HS-27A (cell line): ENCODE results near the gene SNTG2.

Experiments
- DNase-seq: peaks from one replicate; pipeline ENCODE4 v3.0.0-alpha.2; 2012; ENCODE audit warnings: low read depth, missing footprints

The SNTG2 gene

GRCh38 chr2:926896-927295 is 23.8 kb upstream of the SNTG2 start:
- no peak for DNase-seq

DNA sequence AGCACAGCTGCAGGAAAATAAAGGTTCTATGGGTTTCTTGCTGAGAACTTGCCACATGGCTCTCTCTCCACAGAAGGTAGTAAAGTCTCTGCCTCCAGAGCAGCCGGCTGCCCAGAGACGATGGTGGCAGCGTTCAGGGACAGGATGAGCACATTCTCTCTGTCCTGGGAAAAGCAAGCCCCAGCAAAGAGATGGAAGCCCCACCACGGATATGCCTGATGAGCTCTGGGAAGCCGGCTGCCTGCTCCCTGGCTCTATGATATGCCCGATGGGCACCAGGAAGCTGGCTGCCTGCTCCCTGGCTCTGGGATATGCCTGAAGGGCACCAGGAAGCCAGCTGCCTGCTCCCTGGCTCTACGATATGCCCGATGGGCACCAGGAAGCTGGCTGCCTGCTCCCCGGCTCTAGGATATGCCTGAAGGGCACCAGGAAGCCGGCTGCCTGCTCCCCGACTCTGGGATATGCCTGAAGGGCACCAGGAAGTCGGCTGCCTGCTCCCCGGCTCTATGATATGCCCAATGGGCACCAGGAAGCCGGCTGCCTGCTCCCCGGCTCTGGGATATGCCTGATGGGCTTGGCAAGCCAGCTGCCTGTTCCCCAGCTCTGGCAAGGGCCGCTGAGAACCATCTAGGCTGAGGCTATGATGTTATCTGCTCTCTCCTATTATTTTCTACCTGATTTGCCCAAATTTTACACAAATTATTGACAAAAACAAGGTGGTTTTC is 21.5 kb upstream of the SNTG2 start:
- DNase-seq, result no peak

DNA sequence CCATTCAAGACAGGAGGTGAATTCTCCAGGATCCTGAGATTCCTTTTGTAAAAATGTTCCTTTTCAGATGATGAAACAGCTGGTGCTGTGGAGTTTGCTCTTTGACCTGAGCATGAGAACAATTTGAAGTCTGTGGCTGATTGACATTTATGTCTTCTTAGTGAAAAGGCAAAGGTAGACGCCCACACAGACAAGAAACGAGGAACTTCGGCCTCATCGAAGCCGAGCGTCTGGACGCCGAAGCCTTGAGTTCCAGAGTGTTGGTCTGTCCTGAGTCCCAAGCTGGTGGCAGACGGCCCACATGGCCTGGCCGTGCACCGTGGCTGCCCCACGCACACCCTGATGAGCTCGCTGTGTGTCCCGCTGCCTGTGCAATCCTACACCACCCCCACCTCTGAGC is 20.7 kb upstream of the SNTG2 start:
- DNase-seq, result no peak

GRCh38 chr2:930935-931334 is 19.7 kb upstream of the SNTG2 start:
- no peak for DNase-seq

- DNase-seq, result no peak
Measured at GRCh38 chr2:932320-933115, 18.1 kb upstream of the SNTG2 start.

DNA sequence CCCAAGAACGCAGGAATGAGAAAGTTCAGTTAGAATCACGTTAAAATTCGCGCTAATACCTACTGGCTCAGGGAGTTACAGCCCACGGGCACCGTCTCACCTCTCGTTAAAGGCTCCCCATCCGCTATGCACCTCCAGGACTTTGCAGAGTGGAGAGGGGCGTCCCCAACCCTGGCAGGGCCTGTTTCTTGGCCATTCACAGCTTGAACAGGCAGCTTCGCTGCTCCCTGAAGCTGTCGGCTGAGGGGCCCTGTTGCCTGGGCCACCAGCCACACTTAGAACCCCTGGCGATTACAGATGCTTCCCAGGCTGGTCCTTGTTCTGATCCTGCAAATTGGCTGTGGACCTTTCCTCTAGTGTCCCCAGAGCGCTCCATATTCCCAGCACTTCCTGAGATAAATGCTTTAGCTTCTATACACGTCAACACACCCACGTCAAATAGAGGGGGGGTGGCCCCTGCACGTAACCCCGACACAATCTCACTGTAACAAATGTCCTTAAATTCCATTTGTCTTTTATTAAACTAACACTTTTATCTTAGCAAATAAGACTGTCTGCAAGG is 16.8 kb upstream of the SNTG2 start:
- DNase-seq, result no peak

GRCh38 chr2:937530-937929 is 13.1 kb upstream of the SNTG2 start:
- DNase-seq, result no peak

DNA sequence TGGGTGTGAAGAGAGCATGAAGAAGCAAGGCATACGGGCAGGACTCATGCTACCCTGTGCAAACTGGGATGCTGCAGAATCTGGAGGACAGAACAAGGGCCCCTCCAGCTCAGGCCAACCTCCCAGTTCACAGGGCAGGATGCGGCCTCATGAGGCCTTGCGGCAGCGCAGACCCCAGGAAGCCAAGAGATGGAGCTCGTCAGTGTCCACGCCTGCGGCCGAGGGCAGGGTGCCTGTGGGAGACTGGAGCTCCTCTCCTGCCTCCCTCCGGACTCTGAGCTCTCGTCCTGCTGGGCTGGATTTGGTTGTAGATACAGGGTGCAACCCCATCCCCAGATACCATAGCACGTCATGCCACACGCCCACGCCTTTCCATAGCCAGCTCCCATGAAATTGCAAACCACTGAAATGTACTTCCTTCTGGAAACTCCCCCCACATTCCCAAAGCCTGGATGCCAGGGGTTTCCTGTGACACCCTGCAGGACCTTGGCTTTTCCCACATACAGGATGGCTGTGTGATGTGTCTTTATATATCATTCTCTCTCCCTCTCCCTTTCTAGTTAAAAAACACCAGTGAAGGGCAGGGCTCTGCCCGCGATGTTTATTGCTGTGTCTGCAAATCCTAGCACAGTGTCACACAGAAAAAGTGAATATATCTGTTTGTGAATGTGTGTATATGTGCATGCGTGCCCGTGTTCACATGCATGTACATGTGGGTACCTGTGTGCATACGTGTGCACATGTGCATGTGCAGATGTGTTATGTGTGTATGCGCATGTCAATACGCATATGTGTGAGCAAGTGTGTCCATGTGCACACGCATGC is 12.3 kb upstream of the SNTG2 start:
- no peak for DNase-seq

DNA sequence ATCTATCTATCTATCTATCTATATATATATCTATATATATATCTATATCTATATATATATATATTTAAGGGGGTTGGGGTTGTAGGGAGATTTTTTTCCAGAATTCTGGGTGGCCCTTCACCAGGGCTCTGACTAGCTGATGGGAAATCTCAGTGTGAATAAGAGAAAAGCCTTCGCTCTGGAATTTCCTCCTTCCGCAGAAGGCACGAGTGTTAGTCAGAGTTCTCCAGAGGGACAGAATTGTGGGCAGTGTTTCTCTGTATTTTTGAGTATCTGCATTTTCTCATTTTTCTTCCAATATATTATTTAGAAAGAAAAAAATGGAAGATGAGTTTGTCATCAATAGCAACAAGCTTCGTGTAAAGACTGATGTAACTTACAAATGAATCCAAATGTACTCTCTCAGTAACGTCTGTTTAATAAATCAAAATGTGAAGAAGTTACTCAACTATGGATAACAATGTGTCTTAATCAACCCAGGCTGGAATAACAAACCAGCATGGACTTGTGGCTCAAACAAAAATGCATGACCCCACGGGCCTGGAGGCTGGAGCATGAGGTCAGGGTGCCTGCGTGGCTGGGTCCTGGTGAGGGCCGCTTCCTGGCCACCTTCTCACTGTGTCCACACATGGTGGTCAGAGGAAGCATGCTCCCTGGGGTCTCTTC is 10.6 kb upstream of the SNTG2 start:
- no peak for DNase-seq

GRCh38 chr2:941871-942270 is 8.8 kb upstream of the SNTG2 start:
- no peak for DNase-seq

DNA sequence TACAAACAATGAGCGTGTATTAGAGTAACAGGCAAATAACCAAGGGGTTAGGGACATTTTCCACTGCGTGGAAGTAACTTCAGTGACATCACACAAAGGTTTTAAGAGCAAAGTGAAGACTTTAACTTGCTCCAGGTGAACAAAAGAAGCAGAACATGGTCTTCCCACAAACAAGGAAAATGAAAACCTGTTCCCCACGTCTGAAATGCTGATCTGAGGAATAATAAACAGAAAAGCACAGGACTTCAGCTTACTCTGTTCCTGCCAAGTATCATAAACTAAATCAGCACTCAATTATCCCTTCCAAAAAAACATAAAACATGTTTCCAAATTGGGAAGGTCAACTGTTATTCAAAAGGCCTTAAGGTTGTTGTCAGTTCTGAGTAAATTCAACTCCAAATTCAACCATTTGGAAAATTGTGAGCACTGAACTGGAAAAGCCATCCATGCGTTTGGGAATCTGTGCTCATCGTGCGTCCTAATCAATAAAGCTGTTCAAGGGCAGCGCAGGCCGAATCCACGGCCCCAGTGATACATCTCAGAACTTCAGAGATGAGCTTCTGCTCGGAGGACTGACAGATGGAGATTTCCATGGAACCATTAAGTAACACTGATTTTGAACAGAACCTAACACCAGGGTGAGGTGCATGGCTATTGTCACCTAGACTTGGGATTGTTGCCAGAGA is 7.7 kb upstream of the SNTG2 start:
- DNase-seq, result no peak

DNA sequence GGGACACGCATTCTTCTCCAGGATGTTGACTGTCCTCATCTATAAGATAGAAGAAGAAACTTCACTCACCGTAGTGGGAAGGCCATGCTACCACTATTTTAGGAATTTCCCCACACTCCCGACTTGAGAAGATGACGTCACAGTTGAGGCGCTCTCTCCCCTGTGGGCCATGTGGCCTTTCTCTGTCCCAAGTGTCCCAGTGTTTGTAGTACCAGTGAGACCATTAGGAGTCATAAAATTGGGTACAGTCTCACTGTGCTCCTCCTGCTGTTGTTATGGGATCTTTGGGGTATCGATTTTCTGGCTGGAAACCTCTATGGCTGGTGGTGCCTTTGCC is 7.2 kb upstream of the SNTG2 start:
- no peak for DNase-seq

DNA sequence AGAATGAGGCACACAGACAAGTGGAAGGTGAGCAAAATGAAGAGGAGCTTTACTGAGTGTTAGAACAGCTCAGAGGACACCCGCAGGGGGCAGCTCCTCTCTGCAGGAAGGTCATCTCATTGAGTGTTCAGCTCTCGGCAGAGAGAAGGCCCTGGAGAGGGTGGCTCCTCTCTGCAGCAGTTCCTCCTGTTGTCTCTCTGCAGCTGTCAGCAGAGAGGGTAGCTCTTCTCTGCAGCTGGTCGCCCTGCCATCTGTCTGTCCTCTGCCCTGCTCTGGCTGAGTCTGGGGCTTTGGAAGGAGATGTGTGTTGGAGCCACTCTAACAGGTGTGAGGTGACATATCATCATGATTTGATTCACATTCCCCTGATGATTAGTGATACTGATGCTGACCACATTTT is 6.8 kb upstream of the SNTG2 start:
- DNase-seq, result no peak

GRCh38 chr2:944693-945092 is 6.0 kb upstream of the SNTG2 start:
- DNase-seq, result no peak

DNA sequence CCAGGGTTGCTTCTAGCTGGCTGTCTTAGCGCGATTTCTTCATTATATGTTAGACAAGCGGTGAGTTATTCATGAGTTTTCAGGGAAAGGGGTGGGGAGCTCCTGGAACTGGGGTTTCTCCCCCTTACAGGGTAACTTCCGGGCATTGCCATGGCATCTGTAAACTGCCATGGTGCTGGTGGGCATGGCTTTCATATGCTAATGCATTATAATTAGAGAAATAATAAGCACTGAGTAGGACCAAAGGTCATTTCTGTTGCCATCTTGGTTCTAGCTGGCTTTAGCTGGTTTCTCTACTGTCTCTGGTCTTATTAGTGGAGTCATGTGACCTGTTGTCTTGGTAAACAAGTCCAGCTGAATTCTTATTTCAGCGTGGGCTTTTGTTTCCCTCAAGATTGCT is 5.5 kb upstream of the SNTG2 start:
- no peak for DNase-seq

DNA sequence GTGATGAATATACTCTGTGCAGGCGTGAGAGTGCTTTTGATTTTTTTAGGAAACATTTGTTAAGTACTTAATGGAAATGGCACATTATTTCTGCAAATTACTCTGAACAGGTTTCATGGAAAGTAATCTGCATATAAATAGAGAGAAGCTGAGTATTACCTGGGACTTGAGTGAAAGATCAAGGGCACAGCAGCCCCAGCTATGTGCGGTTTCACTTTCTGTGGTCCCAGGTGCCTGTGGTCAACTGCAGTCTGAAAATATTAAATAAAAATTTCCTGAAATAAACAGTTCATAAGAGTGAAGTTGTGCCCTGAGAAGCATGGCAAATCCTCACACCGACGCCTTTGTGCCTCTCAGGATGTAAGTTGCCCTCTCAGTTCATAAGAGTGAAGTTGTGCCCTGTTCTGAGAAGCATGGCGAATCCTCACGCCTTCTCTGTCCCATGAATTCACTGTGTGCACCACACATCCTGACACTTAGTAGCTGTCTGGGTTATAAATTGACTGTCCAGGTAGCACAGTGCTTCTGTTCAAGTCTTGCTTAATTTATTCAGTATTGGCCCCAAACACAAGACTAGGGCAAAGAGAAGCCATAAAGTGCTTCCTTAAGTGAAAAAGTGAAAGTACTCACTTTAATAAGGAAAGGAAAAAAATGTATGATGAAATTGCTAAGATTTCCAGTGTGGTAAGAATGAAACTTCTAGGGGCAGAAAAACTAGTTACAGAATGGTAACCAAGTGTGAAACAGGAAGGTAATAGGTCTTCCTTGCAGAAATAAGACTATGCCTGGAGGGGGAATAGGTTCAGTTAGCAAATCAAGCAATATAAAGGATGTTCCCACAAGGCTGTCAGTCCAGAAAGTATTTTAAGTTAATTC is 4.3 kb upstream of the SNTG2 start:
- DNase-seq, result no peak

- no peak for DNase-seq
Measured at GRCh38 chr2:949384-950079, 1.1 kb upstream of the SNTG2 start.

DNA sequence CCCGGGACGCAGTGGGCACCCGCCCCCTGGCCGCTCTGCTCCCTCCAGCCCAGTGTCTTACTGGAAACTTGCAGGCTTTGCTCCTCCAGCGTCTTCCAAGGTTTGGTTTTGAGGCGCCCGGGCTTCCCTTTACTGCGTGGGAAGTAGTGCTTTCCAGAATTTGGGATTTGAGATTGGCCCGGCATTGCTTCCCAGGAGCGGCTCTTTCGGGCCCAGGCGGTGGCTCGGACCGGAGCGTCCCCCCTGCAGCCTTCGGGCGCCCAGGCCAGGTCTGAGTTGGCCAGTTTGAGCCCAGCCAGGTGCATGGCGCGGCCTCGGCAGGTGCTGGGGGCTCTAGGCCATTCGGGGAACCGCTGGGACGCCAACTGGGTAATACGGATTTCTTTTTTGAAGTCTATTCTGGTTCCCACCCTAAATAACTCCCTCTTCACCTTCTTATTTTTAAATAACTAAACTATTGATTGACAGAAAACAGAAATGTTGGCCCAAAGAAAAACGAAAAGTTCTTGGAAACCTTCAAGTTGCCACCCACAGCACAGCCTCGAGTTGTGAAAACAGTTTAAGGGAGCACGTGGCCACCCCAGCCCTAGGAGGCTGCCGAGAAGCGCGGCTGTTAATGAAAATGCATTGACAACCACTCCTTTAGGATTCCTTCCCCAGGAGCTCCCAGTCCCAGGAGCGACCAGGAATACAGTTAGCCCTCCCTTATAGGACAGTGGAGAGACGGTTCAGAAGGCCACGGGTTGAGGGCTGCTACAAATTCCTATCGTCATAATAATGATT is 766 bp downstream of the SNTG2 start:
- no peak for DNase-seq

- no peak for DNase-seq
Measured at GRCh38 chr2:953408-953807, 2.8 kb downstream of the SNTG2 start.
